Fibroblast of skin of back (primary cell): Measurements from ENCODE around the gene TRERF1.
"Not testable (repeated sequence)": the region's sequence is repeated elsewhere in the genome, so short reads cannot be mapped to it uniquely, and the experiment has no call there.

Experiments used
- DNase-seq: peaks from one replicate; pipeline ENCODE4 v3.0.0-alpha.2; 2013

TRERF1 gene

GRCh38 chr6:42216495-42216894, 235.2 kb downstream of the TRERF1 start:
- DNase-seq: not testable (repeated sequence)

GRCh38 chr6:42212442-42212841, 239.3 kb downstream of the TRERF1 start:
- DNase-seq: no peak

GRCh38 chr6:42211726-42212125, 240.0 kb downstream of the TRERF1 start:
- no peak for DNase-seq

GRCh38 chr6:42210551-42210950, 241.2 kb downstream of the TRERF1 start:
- no peak for DNase-seq

- not testable (repeated sequence) for DNase-seq
Observed at GRCh38 chr6:42207559-42207958, 244.2 kb downstream of the TRERF1 start.

GRCh38 chr6:42204768-42205282, 246.9 kb downstream of the TRERF1 start:
- DNase-seq: no peak

- no peak for DNase-seq
Observed at GRCh38 chr6:42203183-42203582, 248.5 kb downstream of the TRERF1 start.

GRCh38 chr6:42202131-42202915, 249.4 kb downstream of the TRERF1 start:
- DNase-seq: not testable (repeated sequence)

- no peak for DNase-seq
Observed at GRCh38 chr6:42201382-42201781, 250.3 kb downstream of the TRERF1 start.

- DNase-seq: peak; percentile 95
Observed at GRCh38 chr6:42200035-42200434, 251.7 kb downstream of the TRERF1 start.

- DNase-seq: peak; percentile 56
Observed at GRCh38 chr6:42199106-42199981, 252.4 kb downstream of the TRERF1 start.

GRCh38 chr6:42197555-42198362, 254.0 kb downstream of the TRERF1 start:
- DNase-seq: peak; percentile 51

GRCh38 chr6:42195415-42195814, 256.3 kb downstream of the TRERF1 start:
- no peak for DNase-seq

GRCh38 chr6:42194056-42194455, 257.7 kb downstream of the TRERF1 start:
- no peak for DNase-seq

- peak; percentile 52 for DNase-seq
Observed at GRCh38 chr6:42193491-42193894, 258.2 kb downstream of the TRERF1 start.

GRCh38 chr6:42192385-42192784, 259.3 kb downstream of the TRERF1 start:
- DNase-seq: not testable (repeated sequence)

- peak; percentile 83 for DNase-seq
Observed at GRCh38 chr6:42190554-42191183, 261.1 kb downstream of the TRERF1 start.

- DNase-seq: no peak
Observed at GRCh38 chr6:42188406-42188805, 263.3 kb downstream of the TRERF1 start.

GRCh38 chr6:42185597-42185996, 266.1 kb downstream of the TRERF1 start:
- no peak for DNase-seq

GRCh38 chr6:42184475-42184874, 267.3 kb downstream of the TRERF1 start:
- DNase-seq: no peak

GRCh38 chr6:42182101-42182500, 269.6 kb downstream of the TRERF1 start:
- DNase-seq: no peak

GRCh38 chr6:42179945-42180313, 271.8 kb downstream of the TRERF1 start:
- DNase-seq: no peak
